ENCODE results near the gene CLEC4C.

GRCh38 chr12:7758766-7759140 lies 11.6 kb upstream of the CLEC4C start:
- TF ChIP-seq CTCF (IDR thresholded peaks at IDR 0.05; ENCODE audit: low read depth, low read length, poor library complexity, severe bottlenecking) (no peak), EZH2phosphoT487 (IDR thresholded peaks at IDR 0.05; ENCODE audit: borderline replicate concordance, low read length) (no peak)
